Breast epithelium (tissue), 4 donors: ENCODE data around the gene SERPINB7. TPM values are rescaled to one million over a fixed set of nuclear protein-coding genes. Genes with fewer than 3 reads are reported as not detected.

Experiments
- DNase-seq, 2 donors: peaks; one replicate each; pipeline ENCODE4 v3.0.0-alpha.2; 2019; ENCODE audit warnings: low spot score in 2 of 2
- H3K27ac ChIP-seq, 2 donors: fragments of 200-600 bp; sonication (generic) in 1 of 2; one replicate each; pipeline ENCODE4 v1.5.1; 2016 to 2019; ENCODE audit warnings: mild to moderate bottlenecking in 1 of 2
- H3K27me3 ChIP-seq, 2 donors: fragments of 200-600 bp; sonication (generic) in 1 of 2; one replicate each; pipeline versions ENCODE4 v1.5.1 to v1.6.0; 2017 to 2019; ENCODE audit warnings: control low read depth in 1 of 2, mild to moderate bottlenecking in 1 of 2
- H3K36me3 ChIP-seq: fragments of 200-600 bp; one replicate; pipeline ENCODE4 v1.5.1; 2019
- H3K4me1 ChIP-seq, 2 donors: fragments of 200-600 bp; sonication (generic); one replicate each; pipeline ENCODE4 v1.5.1; 2016 to 2019; ENCODE audit warnings: control low read depth in 1 of 2
- H3K4me3 ChIP-seq, 3 donors: fragments of 200-600 bp; sonication (generic); 1 replicate in 2 of 3; 2 replicates in 1 of 3; pipeline ENCODE4 v1.5.1; 2016 to 2019; ENCODE audit warnings: mild to moderate bottlenecking in 3 of 3, moderate library complexity in 2 of 3
- H3K9me3 ChIP-seq, 2 donors: fragments of 200-600 bp; sonication (generic) in 1 of 2; one replicate each; pipeline ENCODE4 v1.5.1; 2016 to 2019; ENCODE audit warnings: control low read depth in 1 of 2
- CTCF ChIP-seq, 3 donors: fragments of 450-650 bp; IDR thresholded peaks; one replicate each; pipeline ENCODE4 v1.5.1; 2016 to 2017; ENCODE audit warnings: antibody characterized with exemption in 3 of 3, mild to moderate bottlenecking in 3 of 3, moderate library complexity in 3 of 3
- POLR2A ChIP-seq: fragments of 450-650 bp; IDR thresholded peaks from one replicate; pipeline ENCODE4 v1.6.1; 2016; ENCODE audit warnings: antibody characterized with exemption, mild to moderate bottlenecking, moderate library complexity
- POLR2AphosphoS5 ChIP-seq, 3 donors: sonication (generic); formaldehyde crosslinking; IDR thresholded peaks; one replicate each; pipeline ENCODE4 v1.6.1; 2017; ENCODE audit warnings: antibody characterized with exemption in 3 of 3
- intact Hi-C: fragments of 100-400 bp; cut with DNase I; formaldehyde crosslinking; loops from one replicate; pipeline ENCODE4 v1.15.1; 2023; ENCODE audit warnings: low total_unique reads
- total RNA-seq, 3 donors: library from RNA; depleted of rRNA; stranded (reverse); fragments of >200 nt; gene quantifications; one replicate each; pipeline ENCODE4 v1.1.0, GENCODE V29; 2016

SERPINB7 gene
- total RNA-seq, 3 donors from 2014 or later = not detected

- Histone ChIP-seq H3K4me3 (no peak overlapping the region), H3K9me3 (peaks cover 0 to 13% of the 10 kb centered on the region in 2 donors), H3K27ac (no peak overlapping the region), H3K27me3 (no peaks in the 10 kb centered on the region), H3K4me1 (no peaks in the 10 kb centered on the region), H3K36me3 (no peaks in the 10 kb centered on the region)
- DNase-seq = no peak
- TF ChIP-seq CTCF (IDR thresholded peaks at IDR 0.05) = no peak
- no peak for TF ChIP-seq POLR2AphosphoS5 (IDR thresholded peaks at IDR 0.05)
- no peak for TF ChIP-seq POLR2A
- intact Hi-C loops = no loop called here
These were observed 44.6 kb downstream of the SERPINB7 start for GRCh38 chr18:63819786-63820185.

- no peak overlapping the region for H3K4me3 ChIP-seq
- H3K27ac ChIP-seq = no peak overlapping the region
- H3K4me1 ChIP-seq = no peaks in the 10 kb centered on the region
- intact Hi-C loops = no loop called here
- no peak for TF ChIP-seq POLR2A
- no peak for TF ChIP-seq CTCF (IDR thresholded peaks at IDR 0.05)
- TF ChIP-seq POLR2AphosphoS5 (IDR thresholded peaks at IDR 0.05) = no peak
- H3K9me3 ChIP-seq = peaks cover 0 to 10% of the 10 kb centered on the region in 2 donors
- H3K36me3 ChIP-seq = no peaks in the 10 kb centered on the region
- DNase-seq = no peak
- no peaks in the 10 kb centered on the region for H3K27me3 ChIP-seq
These were observed 45.5 kb downstream of the SERPINB7 start for GRCh38 chr18:63820694-63821093.

DNA sequence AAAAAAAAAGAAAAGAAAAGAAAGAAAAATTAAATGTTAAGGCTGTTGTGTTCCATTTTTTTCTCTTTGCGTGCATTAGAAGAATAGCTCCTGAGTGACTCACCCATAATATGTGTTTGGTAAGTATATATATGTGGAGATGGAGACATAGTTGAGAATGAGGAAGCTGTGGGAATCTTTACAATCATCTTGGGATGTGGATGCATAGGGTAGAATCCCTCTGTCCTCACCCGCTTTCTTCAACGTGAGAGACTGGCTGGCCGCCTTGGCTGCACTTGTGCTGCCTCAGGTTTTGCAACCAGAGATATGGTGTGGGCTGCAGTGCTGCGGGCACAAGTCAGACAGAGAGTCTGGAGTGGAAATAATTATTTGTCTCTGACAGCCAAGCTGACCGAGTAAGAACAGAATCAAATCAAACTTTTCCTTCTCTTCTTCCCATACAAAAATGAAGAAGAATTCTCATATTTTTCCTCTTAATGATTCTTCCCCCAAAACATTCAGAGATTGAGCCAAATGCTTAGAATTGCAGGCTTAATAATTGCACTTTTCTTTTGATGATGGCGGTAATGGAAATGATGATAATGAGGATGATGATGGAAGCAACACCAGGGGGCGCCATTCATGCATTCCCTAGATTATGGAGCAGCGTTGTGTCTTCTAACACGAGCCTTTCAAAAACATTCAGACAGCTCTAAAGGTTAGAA, 48.5 kb downstream of the SERPINB7 start:
- Histone ChIP-seq H3K9me3 (no peaks in the 10 kb centered on the region), H3K4me3 (no peak overlapping the region), H3K27ac (no peak overlapping the region), H3K4me1 (no peaks in the 10 kb centered on the region), H3K36me3 (no peaks in the 10 kb centered on the region), H3K27me3 (no peaks in the 10 kb centered on the region)
- intact Hi-C loops = no loop called here
- TF ChIP-seq CTCF (IDR thresholded peaks at IDR 0.05) (no peak), POLR2AphosphoS5 (IDR thresholded peaks at IDR 0.05) (no peak), POLR2A (no peak)
- no peak for DNase-seq

GRCh38 chr18:63824220-63824525, 49.0 kb downstream of the SERPINB7 start:
- H3K4me3 ChIP-seq = no peak overlapping the region
- H3K9me3 ChIP-seq = no peaks in the 10 kb centered on the region
- H3K4me1 ChIP-seq = no peaks in the 10 kb centered on the region
- no peak overlapping the region for H3K27ac ChIP-seq
- TF ChIP-seq CTCF (IDR thresholded peaks at IDR 0.05) = no peak
- no peak for TF ChIP-seq POLR2A
- TF ChIP-seq POLR2AphosphoS5 (IDR thresholded peaks at IDR 0.05) = no peak
- no peak for DNase-seq
- no peaks in the 10 kb centered on the region for H3K27me3 ChIP-seq
- no peaks in the 10 kb centered on the region for H3K36me3 ChIP-seq
- intact Hi-C loops = no loop called here

DNA sequence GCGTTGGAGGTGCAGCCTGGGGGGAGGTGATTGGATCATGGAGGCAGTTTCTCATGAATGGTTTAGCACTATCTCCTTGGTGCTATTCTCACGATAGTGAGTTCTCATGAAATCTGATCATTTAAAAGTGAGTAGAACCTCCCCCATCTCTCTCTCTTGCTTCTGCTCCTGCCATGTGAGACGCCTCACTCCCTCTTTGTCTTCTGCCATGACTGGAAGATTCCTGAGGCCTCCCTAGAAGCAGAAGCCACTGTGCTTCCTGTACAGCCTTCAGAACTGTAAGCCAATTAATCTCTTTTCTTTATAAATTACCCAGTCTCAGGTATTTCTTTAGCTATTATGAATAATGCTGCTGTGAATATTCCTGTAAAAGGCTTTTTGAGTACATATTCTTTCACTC, 52.9 kb downstream of the SERPINB7 start:
- no peak overlapping the region for H3K4me3 ChIP-seq
- TF ChIP-seq POLR2AphosphoS5 (IDR thresholded peaks at IDR 0.05) (no peak), CTCF (IDR thresholded peaks at IDR 0.05) (no peak), POLR2A (no peak)
- H3K27me3 ChIP-seq = no peaks in the 10 kb centered on the region
- DNase-seq = no peak
- intact Hi-C loops = no loop called here
- no peaks in the 10 kb centered on the region for H3K9me3 ChIP-seq
- H3K36me3 ChIP-seq = no peaks in the 10 kb centered on the region
- no peak overlapping the region for H3K27ac ChIP-seq
- no peaks in the 10 kb centered on the region for H3K4me1 ChIP-seq
